OCI-M2 (cell line): ENCODE data around the gene BAAT.

Source experiments
- DNase-seq: peaks from one replicate; lab custom pipeline; 2025; ENCODE audit not compliant: unreplicated experiment; lab: John Stamatoyannopoulos, UW

BAAT gene

GRCh38 chr9:101398930-101399642 lies 14.3 kb upstream of the BAAT start:
- no peak for DNase-seq

- peak; percentile 68 for DNase-seq
Measured at GRCh38 chr9:101398068-101398929, 13.5 kb upstream of the BAAT start, which contains the start of the genes MRPL50 and ZNF189. TSS of gene MRPL50 (minus strand) at chr9:101398618. CDS start at chr9:101398592, 26 bp downstream. TSS of gene ZNF189 (plus strand) at chr9:101398851. CDS start at chr9:101399157, 306 bp downstream.

DNA sequence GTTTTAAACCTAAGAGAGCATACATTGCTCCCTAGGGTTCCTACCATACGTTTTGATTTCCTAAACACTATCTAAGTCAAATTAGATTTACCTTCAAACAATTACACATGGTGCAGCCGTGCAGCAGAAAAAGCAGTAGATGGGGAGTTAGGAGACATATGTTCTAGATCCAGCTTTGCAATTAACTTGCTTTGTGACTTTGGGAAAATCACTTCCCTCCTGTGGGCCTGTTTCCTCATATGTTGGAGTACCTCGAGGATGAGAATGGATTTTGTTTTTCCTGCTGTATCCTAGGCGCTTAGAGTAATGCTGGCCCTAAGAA lies 12.9 kb upstream of the BAAT start:
- no peak for DNase-seq

GRCh38 chr9:101394687-101395086 lies 9.9 kb upstream of the BAAT start:
- no peak for DNase-seq

DNA sequence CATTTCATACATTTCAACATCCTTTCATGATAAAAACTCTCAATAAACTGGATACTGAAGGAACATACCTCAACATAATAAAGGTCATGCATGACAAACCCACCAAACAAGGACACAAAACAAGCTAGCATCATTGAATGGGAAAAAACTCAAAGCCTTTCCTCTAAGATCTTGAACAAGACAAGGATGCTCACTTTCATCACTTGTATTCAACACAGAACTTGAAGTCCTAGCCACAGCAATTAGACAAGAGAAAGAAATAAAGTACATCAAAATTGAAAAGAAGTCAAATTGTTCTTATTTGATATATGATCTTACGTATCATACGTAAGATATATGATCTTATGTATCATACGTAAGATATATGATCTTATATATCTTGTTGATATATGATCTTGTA lies 8.3 kb upstream of the BAAT start:
- DNase-seq = no peak

DNA sequence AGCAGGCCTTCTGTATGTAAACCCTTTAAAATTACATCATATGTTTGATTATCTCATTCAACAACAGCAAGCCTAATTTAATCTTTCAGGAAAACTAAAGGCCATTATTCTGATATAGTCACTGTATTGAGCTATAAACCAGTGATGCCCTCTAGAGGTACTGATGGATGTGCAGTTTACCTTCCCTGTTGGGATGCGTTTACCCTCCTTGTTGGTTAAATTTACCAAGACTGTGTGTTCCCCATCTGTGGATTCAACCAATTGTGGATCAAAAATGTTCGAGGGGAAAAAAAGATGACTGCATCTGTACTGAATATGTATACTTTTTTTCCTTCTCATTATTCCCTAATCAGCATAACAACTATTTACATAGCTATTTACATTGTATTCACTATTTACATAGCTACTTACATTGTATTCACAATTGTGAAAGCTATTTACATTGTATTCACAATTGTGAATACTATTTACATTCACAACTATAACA lies 3.7 kb upstream of the BAAT start:
- DNase-seq = no peak

DNA sequence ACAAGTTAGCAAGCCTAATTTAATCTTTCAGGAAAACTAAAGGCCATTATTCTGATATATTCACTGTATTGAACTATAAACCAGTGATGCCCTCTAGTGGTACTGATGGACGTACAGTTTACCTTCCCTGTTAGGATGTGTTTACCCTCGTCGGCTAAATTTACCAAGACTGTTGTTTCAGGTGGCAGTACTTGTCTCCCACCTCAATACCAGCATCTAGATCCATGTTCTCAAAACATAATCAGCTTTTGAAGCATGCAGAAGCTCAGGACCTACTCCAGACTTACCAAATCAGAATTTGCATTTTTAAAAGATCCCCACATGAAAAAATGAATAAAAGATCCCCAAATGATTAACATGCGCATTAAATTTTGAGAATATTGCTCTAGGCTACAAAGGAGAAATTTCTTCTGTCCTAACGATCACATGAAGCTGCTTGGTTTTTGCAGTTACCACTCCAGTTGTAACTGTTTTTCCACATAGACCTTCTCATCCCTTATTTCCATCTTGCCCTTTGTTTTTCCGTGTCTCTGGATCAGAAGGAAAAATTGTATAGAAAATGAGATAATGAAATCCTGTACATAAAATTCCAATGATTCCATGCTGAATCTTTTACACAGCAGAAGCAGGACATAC lies 3.2 kb upstream of the BAAT start:
- no peak for DNase-seq

DNA sequence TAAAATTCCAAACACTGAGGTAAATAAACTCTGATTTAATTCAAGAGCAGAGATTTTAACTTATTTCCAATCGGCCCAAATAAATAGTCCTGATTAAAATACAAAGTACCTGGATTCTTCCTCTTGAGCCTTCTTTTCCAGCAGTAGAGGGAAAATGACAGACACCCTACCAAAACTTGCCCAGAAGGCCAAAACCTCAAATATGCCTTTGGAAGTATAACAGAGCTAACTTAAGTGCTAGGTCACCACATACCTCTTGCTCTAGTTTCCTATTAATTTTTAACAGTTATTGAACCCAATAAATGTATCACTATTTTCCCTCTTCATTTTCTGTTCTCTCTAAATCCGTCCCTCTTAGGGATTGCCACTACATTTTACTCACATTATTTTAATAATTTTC lies 1.4 kb downstream of the BAAT start:
- DNase-seq = no peak

GRCh38 chr9:101381833-101382342 lies 2.9 kb downstream of the BAAT start:
- DNase-seq = no peak

GRCh38 chr9:101381118-101381517 lies 3.7 kb downstream of the BAAT start:
- no peak for DNase-seq

DNA sequence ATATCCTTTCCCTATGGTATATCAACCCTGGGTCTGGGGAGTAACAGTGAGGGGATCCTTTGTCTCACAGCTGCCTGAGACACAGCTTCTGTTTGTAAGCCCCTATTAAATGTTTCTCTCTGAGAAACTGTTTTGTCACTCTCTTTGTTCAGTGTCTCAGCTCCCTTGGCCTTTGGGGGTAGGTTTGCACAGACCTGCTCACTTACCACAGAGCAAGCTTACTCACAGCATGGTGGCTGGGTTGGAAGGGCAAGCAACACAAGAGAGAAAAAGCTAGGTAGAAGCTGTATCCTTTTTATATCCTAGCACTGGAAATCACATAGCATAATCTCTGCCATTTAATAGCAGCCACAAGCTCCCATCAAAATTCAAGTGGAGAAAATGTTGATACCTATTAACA lies 4.5 kb downstream of the BAAT start:
- no peak for DNase-seq

DNA sequence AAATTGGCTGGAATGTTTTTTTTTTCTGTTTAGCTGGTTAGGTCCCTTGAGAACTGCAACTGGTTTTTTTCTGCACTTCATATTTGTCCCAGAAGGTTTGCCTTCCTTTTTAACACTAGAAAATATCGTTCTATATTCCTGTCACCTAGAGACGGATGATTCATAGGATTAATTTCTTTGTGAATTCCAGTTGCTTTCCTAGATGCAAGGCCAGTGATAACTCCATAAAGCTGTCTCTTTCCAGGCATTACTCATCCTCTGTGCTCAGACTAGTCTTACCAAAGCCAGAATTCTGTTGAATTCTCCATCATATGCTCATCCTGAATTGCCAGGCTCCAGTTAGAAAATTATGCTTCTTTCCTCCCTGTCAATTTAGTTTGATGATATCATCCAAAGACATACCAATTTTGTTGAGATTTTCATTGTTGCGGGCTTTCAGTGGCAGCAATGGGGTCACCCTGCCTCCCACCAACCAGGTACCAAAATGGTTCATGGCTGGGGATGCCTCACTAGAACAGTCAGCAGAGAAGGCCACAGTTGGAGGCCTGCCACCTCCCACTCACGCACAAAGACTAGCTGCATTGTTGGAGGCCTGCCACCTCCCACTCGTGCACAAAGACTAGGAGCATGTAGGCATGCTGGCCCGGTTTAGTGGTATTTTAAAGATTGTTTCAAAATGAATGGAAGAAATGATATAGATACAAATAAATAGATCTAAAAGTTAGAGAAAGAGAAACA lies 8.5 kb downstream of the BAAT start:
- DNase-seq = no peak

DNA sequence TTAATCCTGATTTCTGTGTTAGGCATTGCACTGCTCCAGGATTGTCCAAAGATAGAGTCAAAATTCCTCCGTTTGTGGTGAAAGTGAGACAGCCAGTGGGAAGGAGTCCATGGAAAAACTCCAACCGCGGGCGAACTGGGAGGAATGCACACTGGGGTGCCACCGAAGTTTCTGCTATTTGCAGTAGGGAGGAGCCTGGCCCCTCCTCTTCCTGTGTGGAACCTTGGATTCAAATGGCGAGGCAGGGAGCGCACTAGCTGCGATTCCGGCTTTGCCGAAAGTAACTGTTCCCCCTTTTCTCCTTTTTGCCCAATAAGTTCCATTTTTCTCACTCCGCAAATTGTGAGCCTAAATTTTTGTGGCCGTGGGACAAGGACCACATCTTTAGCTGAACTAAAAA lies 9.3 kb downstream of the BAAT start:
- DNase-seq = no peak

- DNase-seq = no peak
Measured at GRCh38 chr9:101372327-101373118, 12.3 kb downstream of the BAAT start.

- no peak for DNase-seq
Measured at GRCh38 chr9:101371813-101372212, 13.0 kb downstream of the BAAT start.

DNA sequence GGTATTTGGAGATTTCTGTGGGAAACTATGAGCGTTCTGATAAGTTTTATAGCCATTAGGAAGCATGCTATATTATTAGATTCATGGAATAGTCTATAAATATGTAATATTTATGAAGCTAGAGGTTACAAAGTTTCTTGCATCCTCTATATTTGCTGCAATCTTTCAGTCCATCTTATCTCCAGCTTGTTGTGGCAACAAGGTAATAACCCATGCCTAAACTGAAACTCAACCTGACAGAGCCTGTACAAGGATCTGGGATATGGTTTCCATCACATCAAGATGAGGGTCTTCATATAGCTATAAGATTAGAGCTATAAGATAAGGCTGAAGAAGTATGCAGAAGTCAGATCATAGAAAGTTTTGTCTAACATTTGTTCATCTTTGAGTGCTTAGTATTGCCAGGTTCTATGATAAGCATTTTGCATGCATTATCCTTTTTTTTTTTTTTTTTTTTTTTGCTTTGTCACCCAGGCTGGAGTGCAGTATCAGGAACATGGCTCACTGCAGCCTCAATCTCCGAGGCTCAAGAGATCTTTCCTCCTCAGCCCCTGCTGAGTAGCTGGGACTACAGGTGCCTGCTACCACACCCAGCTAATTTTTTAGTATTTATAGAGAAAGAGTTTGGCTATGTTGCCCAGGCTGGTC lies 14.8 kb downstream of the BAAT start:
- DNase-seq = no peak

- DNase-seq = no peak
Measured at GRCh38 chr9:101369286-101369685, 15.5 kb downstream of the BAAT start.

- no peak for DNase-seq
Measured at GRCh38 chr9:101367323-101367722, 17.5 kb downstream of the BAAT start.

GRCh38 chr9:101366038-101366756 lies 18.6 kb downstream of the BAAT start:
- DNase-seq = no peak
